Activated CD8-positive, alpha-beta memory T cell treated with anti-CD3 and anti-CD28 coated beads for 1 hour (primary cell): Measurements from ENCODE around the gene ADIG.
A peak's percentile ranks its signal among the peaks of the same experiment; 100 is the strongest.

ENCODE experiments used
- DNase-seq, 2 donors: peaks; one replicate each; pipeline ENCODE4 v3.0.0-alpha.2; 2020; ENCODE audit warnings: low read depth in 1 of 2; ENCODE audit errors: extremely low read depth in 1 of 2

The ADIG gene

GRCh38 chr20:38630727-38631126 lies 49.7 kb downstream of the ADIG start:
- DNase-seq: no peak

GRCh38 chr20:38631155-38632022 lies 50.4 kb downstream of the ADIG start:
- DNase-seq: no peak

- peak; percentile 6 to 10 for DNase-seq
Measured at GRCh38 chr20:38633577-38634093, 52.6 kb downstream of the ADIG start.

- no peak for DNase-seq
Measured at GRCh38 chr20:38635721-38636288, 54.8 kb downstream of the ADIG start.
